AG09319 (cell line): ENCODE measurements around the gene TTLL11.

ENCODE experiments used
- DNase-seq: peaks from one replicate; pipeline ENCODE4 v3.0.0-alpha.2; 2010; ENCODE audit warnings: low read depth; ENCODE audit errors: extremely low read depth
- TF ChIP-seq, protein P1 (sequence below): IDR thresholded peaks from 2 replicates; pipeline ENCODE4 v1.5.1; 2011; ENCODE audit warnings: low read depth, mild to moderate bottlenecking, inconsistent platforms, low read length, moderate library complexity

The TTLL11 gene

DNA sequence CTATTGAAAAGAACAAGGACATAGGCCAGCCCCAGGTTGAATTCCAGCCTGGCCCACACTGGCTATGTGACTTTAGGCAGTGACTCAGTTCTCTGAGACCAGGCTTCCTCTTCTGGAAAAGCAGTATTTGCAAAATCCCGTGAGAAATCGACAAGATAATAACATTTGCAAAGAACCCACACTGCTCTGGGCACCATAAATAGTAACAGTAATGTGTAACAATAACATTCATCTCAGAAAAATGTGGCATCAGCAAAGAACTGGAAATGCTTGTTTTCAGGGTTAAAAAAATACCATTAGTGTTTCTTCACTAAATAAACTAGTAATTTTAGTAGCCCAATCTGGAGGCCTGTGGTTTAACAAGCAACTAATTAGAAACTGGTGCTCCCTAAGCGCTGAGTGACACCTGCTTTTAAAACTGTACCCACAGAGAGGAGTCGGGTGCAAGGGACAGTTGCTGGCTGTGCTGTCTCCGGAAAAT, 148.4 kb downstream of the TTLL11 start:
- TF ChIP-seq, protein P1, sequence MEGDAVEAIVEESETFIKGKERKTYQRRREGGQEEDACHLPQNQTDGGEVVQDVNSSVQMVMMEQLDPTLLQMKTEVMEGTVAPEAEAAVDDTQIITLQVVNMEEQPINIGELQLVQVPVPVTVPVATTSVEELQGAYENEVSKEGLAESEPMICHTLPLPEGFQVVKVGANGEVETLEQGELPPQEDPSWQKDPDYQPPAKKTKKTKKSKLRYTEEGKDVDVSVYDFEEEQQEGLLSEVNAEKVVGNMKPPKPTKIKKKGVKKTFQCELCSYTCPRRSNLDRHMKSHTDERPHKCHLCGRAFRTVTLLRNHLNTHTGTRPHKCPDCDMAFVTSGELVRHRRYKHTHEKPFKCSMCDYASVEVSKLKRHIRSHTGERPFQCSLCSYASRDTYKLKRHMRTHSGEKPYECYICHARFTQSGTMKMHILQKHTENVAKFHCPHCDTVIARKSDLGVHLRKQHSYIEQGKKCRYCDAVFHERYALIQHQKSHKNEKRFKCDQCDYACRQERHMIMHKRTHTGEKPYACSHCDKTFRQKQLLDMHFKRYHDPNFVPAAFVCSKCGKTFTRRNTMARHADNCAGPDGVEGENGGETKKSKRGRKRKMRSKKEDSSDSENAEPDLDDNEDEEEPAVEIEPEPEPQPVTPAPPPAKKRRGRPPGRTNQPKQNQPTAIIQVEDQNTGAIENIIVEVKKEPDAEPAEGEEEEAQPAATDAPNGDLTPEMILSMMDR = no peak
- peak; percentile 10 for DNase-seq

DNA sequence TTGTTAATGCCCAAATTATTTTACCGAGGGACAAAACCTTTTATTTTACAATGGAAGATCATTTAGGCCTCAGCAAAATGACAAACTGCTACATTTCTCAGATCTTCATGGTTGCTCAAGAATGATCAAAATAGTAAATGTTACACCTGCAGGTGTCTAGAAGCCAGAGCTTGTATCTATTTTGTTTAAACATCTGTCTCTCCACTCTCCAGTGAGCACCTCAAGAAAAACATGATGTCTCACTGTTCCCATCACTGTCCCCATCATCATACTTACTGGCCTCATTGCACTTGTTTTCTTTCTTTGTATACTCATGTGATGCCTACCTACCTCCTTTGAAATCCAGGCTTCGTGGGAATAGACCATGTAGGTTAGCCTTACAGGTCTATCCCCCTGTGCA, 149.6 kb downstream of the TTLL11 start:
- TF ChIP-seq, protein P1 = no peak
- no peak for DNase-seq

DNA sequence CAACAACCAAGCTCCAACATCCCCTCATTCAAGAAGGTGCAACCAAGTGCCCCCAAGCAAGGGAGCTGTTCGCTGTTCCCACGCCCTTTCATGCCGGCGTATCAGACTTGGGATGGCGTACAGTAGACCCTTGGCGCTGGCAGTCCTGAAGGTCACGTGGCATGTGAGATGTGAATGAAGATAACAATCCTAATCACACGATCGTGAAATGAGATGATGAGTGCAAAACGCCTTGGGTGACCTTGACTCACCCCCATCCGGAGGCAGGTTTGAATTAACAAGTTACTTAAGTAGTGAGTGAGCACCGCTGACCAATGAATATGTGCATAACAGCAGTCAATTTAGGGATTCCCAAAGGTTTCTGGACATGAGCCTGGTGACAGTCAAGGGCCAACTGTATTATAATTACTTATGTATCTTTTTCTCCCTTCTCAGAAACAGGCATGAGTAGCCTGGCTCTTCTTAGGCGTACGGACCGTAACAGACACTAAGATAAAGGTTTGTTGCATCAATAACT, 150.2 kb downstream of the TTLL11 start:
- no peak for DNase-seq
- TF ChIP-seq, protein P1 = no peak

DNA sequence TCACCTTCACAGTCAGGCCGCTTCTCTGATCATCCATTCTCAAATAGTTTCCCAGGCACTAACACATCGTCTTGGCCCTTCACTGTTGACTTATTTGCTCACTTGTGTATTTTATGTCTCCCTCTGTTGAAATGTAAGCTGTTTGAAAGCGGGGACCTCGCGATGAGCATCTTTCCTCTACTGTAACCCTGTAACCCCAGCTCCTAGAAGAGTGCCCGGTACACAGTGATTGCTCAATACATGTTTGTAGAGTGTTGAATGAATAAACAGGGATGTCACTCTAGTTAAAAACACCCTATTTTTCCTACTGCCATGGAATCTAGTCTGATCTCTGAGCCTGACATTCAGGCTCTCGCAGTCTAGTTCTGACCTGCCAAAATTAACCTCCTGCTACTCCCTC, 150.8 kb downstream of the TTLL11 start:
- DNase-seq = no peak
- TF ChIP-seq, protein P1 = no peak

- DNase-seq = no peak
- TF ChIP-seq, protein P1 = no peak
Observed at GRCh38 chr9:121939643-121940042, 153.5 kb downstream of the TTLL11 start.

GRCh38 chr9:121938621-121939020, 154.5 kb downstream of the TTLL11 start:
- DNase-seq = no peak
- TF ChIP-seq, protein P1 = no peak

GRCh38 chr9:121937240-121937639, 155.9 kb downstream of the TTLL11 start:
- TF ChIP-seq, protein P1 = no peak
- DNase-seq = no peak
